ENCODE results near the gene CRNKL1. TPM values are rescaled to one million over a fixed set of nuclear protein-coding genes. Genes with fewer than 3 reads are reported as not detected.
A peak's percentile ranks its signal among the peaks of the same experiment; 100 is the strongest.

Gene CRNKL1
- 10 to 100 TPM; 17.8 to 25.0 TPM for total RNA-seq

DNA sequence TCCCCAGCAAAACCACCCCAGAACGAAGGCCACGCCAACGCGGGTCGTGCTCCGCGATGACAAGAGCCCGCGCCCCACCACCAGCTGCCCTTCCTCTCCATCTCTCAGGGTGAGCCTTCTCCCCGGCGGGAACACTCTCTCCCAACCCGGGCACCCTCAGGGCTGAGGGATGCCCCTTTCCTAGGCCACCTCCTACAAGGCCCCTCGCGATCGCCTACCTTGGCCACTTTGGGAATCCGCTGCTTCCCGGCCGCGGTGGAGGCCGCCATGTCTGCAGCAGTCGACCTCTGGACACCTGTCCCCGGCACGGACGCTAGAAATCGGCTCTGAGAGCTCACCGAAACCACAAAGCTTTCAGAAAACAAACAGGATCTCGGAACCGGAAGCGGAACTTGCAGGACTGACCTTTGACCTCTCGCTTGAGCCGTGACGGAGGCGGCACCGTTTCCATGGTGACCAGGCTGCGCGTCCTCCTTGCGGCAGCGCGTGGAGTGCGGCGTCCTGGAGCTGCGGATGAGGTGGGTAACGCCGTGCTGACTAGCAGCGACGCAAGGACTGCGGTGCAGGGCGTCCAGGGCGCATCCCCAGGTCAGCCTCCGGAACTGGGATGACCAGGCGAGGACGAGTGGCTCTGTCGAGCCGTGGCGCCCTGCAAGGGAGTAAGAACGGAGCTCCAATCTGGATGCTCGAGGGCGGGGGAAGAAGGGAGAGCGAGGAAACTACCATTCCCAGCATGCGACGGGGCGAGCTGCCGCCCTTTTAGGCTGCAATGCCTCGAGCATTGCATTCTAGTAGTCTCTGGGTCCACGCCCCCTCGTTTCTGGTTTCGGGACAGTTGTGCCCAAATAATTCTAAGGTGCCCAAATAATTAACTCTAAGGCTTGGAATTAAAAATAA is at the start of gene CRNKL1, which contains the start of gene CFAP61:
CRNKL1 (minus strand) TSS at position 393 of the 897 bp plus-strand sequence; CDS start at position 269, 124 bp downstream.
CFAP61 (plus strand) TSS at position 459 of the 897 bp plus-strand sequence. CDS start 4,122 bp downstream, outside the sequence.
- peaks cover 22% of the 10 kb centered on the region for H3K4me1 Mint-ChIP-seq
- peak within 1 kb of the TSS; percentile 94 for H3K27ac Mint-ChIP-seq
- CTCF ChIA-PET: interaction anchor here (0.7 to 2.6 kb wide), 7 partner anchors 19 to 1545 kb away, joined by 3 to 24 read pairs (median 3); partner anchors contain the start of gene NAA20
- DNase-seq (peak; percentile 98), ATAC-seq (peak; percentile 93)
- H3K27me3 Mint-ChIP-seq: no peaks in the 10 kb centered on the region
- H3K4me3 Mint-ChIP-seq: peak within 1 kb of the TSS; percentile 97
- peaks cover 22% of the 10 kb centered on the region for H3K36me3 Mint-ChIP-seq
- no peaks in the 10 kb centered on the region for H3K9me3 Mint-ChIP-seq (ENCODE audit: low read depth)

DNA sequence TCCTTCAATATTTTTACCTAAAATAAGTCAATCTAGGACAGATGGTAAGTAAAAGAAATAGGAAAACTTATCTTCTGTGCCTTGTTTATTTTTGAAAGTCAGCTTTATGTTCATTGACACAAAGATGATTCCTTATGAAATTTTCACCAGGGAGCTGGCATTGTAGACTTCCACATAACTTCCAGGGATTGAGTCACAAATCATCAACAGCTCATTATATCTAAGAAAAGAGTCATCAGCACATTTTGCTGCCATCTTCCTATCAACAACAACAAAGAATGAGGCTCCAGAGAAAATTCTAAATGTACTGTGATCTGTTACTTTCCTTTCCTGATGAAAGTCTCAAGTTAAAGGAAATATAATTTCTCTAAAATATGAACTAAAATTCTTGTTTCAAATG is 48.6 kb upstream of the CRNKL1 start:
- Mint-ChIP-seq H3K4me3 (no peak overlapping the region), H3K4me1 (no peaks in the 10 kb centered on the region), H3K36me3 (no peaks in the 10 kb centered on the region), H3K27me3 (peaks cover 10% of the 10 kb centered on the region), H3K9me3 (ENCODE audit: low read depth) (no peaks in the 10 kb centered on the region), H3K27ac (no peak overlapping the region)
- CTCF ChIA-PET: no interaction called here
- ATAC-seq: no peak
- no peak for DNase-seq

DNA sequence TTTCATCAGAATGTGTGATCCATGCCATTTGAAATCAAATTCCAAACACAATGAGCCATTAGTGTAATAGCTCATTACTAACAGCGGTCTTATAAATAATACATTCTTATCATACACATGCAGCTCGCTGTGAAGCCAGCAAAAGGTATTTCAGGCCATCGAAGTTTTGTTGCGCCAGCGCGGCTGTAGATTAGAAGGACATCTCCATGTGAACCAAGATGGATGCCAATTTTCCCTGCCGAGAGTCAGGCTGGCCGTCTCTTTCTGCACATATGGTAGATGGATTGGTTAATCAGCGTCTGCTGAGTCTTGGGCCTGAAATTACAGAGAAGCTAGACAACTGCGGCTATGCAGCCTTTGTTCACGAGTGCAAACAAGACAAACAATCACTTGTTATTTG is 44.2 kb upstream of the CRNKL1 start:
- H3K4me3 Mint-ChIP-seq: no peak overlapping the region
- H3K27me3 Mint-ChIP-seq: peaks cover 7% of the 10 kb centered on the region
- no peaks in the 10 kb centered on the region for H3K36me3 Mint-ChIP-seq
- DNase-seq (no peak), ATAC-seq (no peak)
- no peaks in the 10 kb centered on the region for H3K4me1 Mint-ChIP-seq
- no peak overlapping the region for H3K27ac Mint-ChIP-seq
- CTCF ChIA-PET: no interaction called here
- no peaks in the 10 kb centered on the region for H3K9me3 Mint-ChIP-seq (ENCODE audit: low read depth)

DNA sequence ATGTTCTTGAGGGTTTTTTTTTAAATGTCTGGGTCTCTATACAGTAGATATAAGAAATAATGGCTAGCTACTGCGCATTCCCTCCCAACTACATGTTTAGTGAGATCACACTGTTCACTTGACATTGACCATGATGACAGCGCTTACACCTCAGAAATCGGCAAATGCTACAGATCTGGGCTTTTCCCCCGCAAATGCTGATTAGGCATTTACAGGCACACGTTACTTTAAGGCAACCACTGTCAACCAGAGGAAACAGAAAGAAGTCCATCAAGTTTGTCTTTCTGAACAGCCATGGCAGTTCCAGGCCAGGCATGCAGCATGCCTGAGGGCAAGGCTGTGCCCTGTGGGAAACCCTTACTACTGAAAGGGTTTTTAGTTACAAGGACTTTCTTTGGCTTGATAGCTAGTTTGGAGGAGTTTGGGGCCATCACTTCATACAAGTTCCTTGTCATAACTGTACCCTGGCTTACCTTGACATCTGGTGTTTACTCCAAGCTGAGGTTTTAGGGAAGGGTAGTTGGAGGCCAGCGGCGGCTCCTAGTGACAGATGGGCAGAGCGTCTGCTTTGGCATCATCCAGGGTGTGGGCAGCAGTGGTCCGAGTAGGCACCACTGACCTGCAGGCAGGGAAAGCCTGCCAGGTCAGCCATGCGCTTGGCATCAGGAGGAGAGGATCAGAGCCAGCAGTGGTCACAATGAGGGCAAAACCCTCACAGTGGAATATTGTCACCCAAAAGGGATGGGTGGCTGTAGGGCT is 43.0 kb upstream of the CRNKL1 start:
- CTCF ChIA-PET: no interaction called here
- no peaks in the 10 kb centered on the region for H3K9me3 Mint-ChIP-seq (ENCODE audit: low read depth)
- H3K4me3 Mint-ChIP-seq: no peak overlapping the region
- no peaks in the 10 kb centered on the region for H3K36me3 Mint-ChIP-seq
- no peak overlapping the region for H3K27ac Mint-ChIP-seq
- peaks cover 7% of the 10 kb centered on the region for H3K27me3 Mint-ChIP-seq
- DNase-seq (no peak), ATAC-seq (no peak)
- H3K4me1 Mint-ChIP-seq: no peaks in the 10 kb centered on the region

DNA sequence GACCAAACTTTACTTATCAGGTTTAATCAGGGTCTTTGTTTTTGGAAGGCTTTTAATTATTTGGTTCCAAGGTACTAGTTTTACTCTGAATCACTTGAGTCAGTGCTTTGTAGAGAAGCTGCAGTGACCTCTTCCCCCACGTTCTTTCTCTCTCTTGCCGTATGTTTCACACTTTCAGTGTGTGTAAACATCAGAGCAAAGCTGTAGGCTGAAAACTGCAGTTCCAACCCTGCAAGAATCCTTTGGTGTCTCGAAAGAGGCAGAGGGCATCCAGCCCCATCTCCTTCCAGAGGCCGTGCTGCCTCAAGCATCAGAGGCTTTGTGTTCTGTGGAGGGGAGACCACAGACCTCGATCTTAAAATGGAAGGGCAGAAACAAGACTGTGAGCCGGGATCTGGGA is 42.1 kb upstream of the CRNKL1 start:
- Mint-ChIP-seq H3K4me3 (no peak overlapping the region), H3K27ac (no peak overlapping the region), H3K36me3 (no peaks in the 10 kb centered on the region), H3K9me3 (ENCODE audit: low read depth) (no peaks in the 10 kb centered on the region), H3K4me1 (no peaks in the 10 kb centered on the region), H3K27me3 (peaks cover 7% of the 10 kb centered on the region)
- DNase-seq (no peak), ATAC-seq (no peak)
- CTCF ChIA-PET: no interaction called here

DNA sequence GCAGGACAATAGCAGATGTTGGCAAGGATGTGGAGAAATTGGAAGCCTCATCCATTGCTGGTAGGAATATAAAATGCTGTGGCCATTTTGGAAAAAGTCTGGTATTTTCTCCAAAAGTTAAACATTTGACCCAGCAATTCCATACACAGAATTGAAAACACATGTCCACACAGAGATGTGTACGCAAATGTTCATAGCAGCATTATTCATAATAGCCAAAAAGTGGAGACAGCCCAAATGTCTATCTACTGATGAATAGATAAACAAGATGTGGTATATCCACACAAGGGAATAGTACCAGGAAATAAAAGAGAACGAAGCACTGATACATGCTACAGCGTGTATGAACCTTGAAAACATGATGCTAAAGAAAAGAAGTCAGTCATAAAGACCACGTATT is 40.6 kb upstream of the CRNKL1 start:
- Mint-ChIP-seq H3K27me3 (peaks cover 7% of the 10 kb centered on the region), H3K4me3 (no peak overlapping the region), H3K36me3 (no peaks in the 10 kb centered on the region), H3K27ac (no peak overlapping the region), H3K9me3 (ENCODE audit: low read depth) (no peaks in the 10 kb centered on the region), H3K4me1 (no peaks in the 10 kb centered on the region)
- ATAC-seq: no peak
- CTCF ChIA-PET: no interaction called here
- DNase-seq: no peak

DNA sequence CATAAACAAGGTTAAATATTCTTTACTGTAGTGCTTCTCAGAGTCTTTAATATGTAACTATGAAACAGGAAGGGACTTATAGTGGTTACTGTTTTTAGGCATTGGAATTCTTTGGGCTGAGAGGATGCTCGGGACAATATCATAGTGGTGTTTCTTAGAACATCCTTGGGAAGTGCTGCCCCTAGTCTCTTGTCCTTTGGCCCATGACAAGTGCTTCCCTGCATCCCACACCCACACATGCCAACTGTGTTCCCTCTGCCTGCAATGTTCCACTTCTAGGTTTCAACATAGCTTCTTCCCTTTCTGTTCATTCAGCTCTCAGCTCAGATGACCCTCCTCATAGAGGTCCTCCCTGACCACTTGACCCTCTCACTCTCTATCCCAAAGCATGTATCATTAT is 37.7 kb upstream of the CRNKL1 start:
- no peak overlapping the region for H3K4me3 Mint-ChIP-seq
- H3K27ac Mint-ChIP-seq: no peak overlapping the region
- H3K9me3 Mint-ChIP-seq (ENCODE audit: low read depth): no peaks in the 10 kb centered on the region
- CTCF ChIA-PET: no interaction called here
- no peak for ATAC-seq
- peaks cover 8% of the 10 kb centered on the region for H3K27me3 Mint-ChIP-seq
- DNase-seq: no peak
- no peaks in the 10 kb centered on the region for H3K4me1 Mint-ChIP-seq
- H3K36me3 Mint-ChIP-seq: no peaks in the 10 kb centered on the region

DNA sequence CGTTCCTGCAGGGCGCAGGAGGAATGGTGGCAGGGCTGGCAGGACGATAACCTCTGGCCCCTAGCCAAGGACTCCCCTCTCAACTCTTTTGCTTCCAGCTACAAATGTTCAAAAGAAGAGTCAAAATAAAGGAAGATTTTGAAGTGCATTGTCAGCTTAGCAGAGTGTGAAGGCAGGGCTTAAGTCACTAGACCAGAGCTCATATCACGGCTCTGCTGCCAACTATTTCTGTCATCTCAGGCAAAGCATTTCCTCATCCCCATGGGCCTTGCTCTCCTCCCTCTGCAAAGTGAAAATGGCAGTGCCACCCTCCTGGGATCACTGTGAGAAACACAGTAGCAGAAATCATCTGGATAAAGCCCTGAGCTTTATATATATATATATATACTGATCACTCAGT is 36.8 kb upstream of the CRNKL1 start:
- no peak overlapping the region for H3K4me3 Mint-ChIP-seq
- H3K4me1 Mint-ChIP-seq: peaks cover under 1% of the 10 kb centered on the region
- DNase-seq (no peak), ATAC-seq (no peak)
- no peaks in the 10 kb centered on the region for H3K36me3 Mint-ChIP-seq
- H3K27ac Mint-ChIP-seq: no peak overlapping the region
- H3K9me3 Mint-ChIP-seq (ENCODE audit: low read depth): no peaks in the 10 kb centered on the region
- H3K27me3 Mint-ChIP-seq: peaks cover 8% of the 10 kb centered on the region
- CTCF ChIA-PET: no interaction called here

DNA sequence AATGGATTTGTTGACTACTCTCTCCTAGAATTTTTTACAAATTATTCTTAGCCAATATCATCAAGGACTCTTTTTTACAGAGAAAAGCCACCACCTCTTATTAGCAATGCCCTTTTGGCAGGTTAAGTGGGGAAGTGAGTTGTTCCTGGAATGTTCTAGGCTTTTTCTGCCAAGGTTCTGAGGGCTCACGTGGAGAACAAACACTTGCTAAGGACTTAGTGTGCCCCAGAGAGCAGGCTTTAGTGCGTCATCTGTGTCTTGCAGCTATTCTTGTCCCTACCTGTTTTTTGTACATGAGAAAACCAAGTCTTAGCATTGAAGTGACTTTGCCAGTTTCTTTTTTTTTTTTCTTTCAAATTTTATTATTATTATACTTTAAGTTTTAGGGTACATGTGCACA is 33.5 kb upstream of the CRNKL1 start:
- CTCF ChIA-PET: interaction anchor here (1.9 kb wide), 1 partner anchor 508 kb away, joined by 5 read pairs; no protein-coding TSS in a partner anchor
- Mint-ChIP-seq H3K4me1 (peaks cover 2% of the 10 kb centered on the region), H3K36me3 (no peaks in the 10 kb centered on the region), H3K27me3 (peaks cover 23% of the 10 kb centered on the region), H3K9me3 (ENCODE audit: low read depth) (no peaks in the 10 kb centered on the region), H3K27ac (no peak overlapping the region), H3K4me3 (no peak overlapping the region)
- DNase-seq (no peak), ATAC-seq (no peak)

DNA sequence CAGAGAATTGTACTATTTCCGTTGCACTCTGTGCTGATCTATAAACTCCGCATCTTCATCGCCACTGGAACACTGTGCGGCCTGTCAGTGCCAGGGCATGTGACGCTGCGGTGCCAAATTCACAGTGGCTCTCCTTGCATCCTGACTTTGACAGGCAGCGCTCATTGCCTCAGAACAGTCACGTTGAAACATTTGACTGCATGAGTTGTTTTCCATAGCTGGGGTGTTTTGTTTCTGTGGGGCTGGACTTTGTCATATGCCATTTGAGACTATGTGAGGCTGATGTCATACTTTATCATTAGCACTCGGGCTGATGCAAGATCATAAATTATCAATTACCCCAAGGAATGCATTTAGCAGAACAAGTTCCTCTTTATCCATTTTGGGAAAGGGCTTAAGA is 32.8 kb upstream of the CRNKL1 start:
- CTCF ChIA-PET: interaction anchor here (1.9 kb wide), 1 partner anchor 509 kb away, joined by 5 read pairs; no protein-coding TSS in a partner anchor
- Mint-ChIP-seq H3K27ac (no peak overlapping the region), H3K27me3 (peaks cover 27% of the 10 kb centered on the region), H3K4me3 (no peak overlapping the region), H3K9me3 (ENCODE audit: low read depth) (no peaks in the 10 kb centered on the region), H3K4me1 (peaks cover 2% of the 10 kb centered on the region), H3K36me3 (no peaks in the 10 kb centered on the region)
- DNase-seq: no peak
- no peak for ATAC-seq

DNA sequence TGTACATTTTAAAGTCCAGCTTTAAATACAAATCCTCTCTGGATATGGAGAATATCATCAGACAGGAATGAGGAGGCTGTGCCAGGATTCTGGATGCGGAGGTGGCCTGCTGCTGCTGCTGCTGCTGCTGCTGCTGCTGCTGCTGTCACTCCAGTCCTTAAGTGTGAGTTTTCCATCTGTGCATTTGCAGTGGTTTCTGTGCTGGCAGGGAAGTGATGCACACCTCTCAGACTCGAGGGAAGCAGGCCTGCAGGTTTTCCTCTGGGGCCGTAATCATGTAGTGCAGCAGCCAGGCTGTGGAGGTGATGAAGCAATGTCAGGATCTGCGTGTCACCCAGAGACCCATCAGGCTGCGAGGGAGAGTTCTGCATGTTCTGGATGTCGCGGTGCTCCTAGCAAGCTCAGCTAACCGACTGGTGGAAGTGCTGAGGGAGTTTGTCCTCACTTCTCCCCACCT is 32.1 kb upstream of the CRNKL1 start:
- no peak overlapping the region for H3K4me3 Mint-ChIP-seq
- H3K9me3 Mint-ChIP-seq (ENCODE audit: low read depth): no peaks in the 10 kb centered on the region
- DNase-seq (no peak), ATAC-seq (no peak)
- no peak overlapping the region for H3K27ac Mint-ChIP-seq
- H3K36me3 Mint-ChIP-seq: no peaks in the 10 kb centered on the region
- CTCF ChIA-PET: interaction anchor here (1.2 to 1.9 kb wide), 2 partner anchors 9 to 510 kb away, joined by 3 to 5 read pairs; no protein-coding TSS in a partner anchor
- peaks cover 27% of the 10 kb centered on the region for H3K27me3 Mint-ChIP-seq
- H3K4me1 Mint-ChIP-seq: peaks cover 2% of the 10 kb centered on the region

DNA sequence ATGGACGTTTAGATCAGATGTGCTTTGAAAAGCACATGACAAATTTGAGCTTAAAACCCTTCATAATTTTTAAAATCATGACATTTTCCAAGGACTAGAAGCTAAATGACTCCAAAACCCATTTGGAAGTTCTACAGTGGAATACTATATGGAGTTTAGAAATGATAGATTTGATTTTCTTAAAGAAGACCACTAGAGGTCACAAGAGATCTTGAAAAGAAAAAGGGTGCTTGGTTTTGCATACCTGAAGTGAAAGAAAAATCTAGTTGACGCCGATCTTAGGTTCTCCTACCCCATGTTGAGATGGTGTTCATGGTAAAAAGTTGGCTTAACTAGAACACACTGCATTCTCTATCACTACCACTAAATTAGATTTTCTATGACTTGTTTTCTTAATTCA is 31.5 kb upstream of the CRNKL1 start:
- no peak for ATAC-seq
- CTCF ChIA-PET: interaction anchor here (1.2 kb wide), 1 partner anchor 8 kb away, joined by 3 read pairs; no protein-coding TSS in a partner anchor
- Mint-ChIP-seq H3K9me3 (ENCODE audit: low read depth) (no peaks in the 10 kb centered on the region), H3K4me3 (no peak overlapping the region), H3K36me3 (no peaks in the 10 kb centered on the region), H3K4me1 (peaks cover 2% of the 10 kb centered on the region), H3K27me3 (peaks cover 30% of the 10 kb centered on the region), H3K27ac (no peak overlapping the region)
- no peak for DNase-seq

DNA sequence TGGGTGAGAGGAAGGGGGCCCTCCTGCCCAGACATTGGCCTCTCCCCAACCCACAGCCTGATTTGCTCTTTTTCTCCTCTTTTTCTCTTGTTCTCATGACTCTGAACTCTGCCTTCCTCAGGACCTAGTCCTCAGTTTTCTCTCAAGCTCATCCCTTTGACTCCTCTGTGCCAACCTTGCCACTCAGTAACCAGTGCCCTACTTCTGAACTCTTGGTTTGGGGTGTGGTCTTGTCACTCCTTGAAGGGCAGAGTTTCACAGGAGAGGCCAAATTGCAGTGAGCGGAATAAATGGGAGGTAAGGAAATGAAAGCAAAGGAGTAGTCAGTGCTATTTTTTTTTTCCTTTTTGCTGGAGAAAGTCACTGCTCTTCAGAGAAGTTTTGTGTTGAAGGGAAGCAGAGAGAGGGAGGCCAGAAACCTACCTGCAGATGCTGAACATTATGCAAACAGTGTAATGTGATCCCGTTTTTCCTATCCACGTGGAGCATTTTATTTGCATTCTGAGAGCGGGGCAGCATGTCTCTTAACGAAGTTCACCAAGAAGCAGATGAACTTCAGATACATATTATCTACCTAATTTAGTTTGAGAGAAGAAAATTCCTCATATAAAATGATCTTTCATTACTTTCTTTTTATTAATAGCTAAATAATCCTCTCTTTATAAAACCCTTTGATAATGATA is 27.0 kb upstream of the CRNKL1 start:
- Mint-ChIP-seq H3K9me3 (ENCODE audit: low read depth) (no peaks in the 10 kb centered on the region), H3K4me1 (peaks cover 2% of the 10 kb centered on the region), H3K27ac (no peak overlapping the region), H3K36me3 (no peaks in the 10 kb centered on the region), H3K27me3 (peaks cover 45% of the 10 kb centered on the region), H3K4me3 (no peak overlapping the region)
- CTCF ChIA-PET: no interaction called here
- no peak for ATAC-seq
- DNase-seq: no peak

All from activated CD8-positive, alpha-beta memory T cell treated with anti-CD3 and anti-CD28 coated beads, Interleukin-2, amount 10 ng/mL, durations not matched to agents 7 days and 5 days (primary cell).